SU-DHL-6 (cell line): Measurements from ENCODE around the gene TSC2.

Source experiments
- H2AFZ ChIP-seq: fragments of 200-600 bp; sonication (generic); 2 replicates; pipeline ENCODE4 v1.6.1; 2014; ENCODE audit warnings: low read depth, mild to moderate bottlenecking, moderate library complexity, mixed read lengths, antibody characterized with exemption, low read length; ENCODE audit not compliant: severe bottlenecking
- H3F3A ChIP-seq: fragments of 200-600 bp; shearing (Covaris generic); 2 replicates; pipeline ENCODE4 v1.6.0; 2016; ENCODE audit warnings: antibody characterized with exemption, mild to moderate bottlenecking; ENCODE audit not compliant: insufficient read depth
- H3K27ac ChIP-seq: fragments of 200-600 bp; sonication (generic); 2 replicates; pipeline ENCODE4 v1.5.1; 2016; ENCODE audit warnings: low read depth, mild to moderate bottlenecking, low read length, moderate library complexity, mixed read lengths
- H3K27me3 ChIP-seq: fragments of 200-600 bp; sonication (generic), shearing (Covaris generic); 2 replicates; pipeline ENCODE4 v1.6.0; 2014; ENCODE audit warnings: mild to moderate bottlenecking, low read length
- H3K36me3 ChIP-seq: fragments of 200-600 bp; sonication (generic); 2 replicates; pipeline ENCODE4 v1.6.1; 2014; ENCODE audit warnings: mild to moderate bottlenecking, low read length, mixed read lengths
- H3K4me2 ChIP-seq: fragments of 300-600, 200-600 bp; shearing (Covaris generic), sonication (generic); 2 replicates; pipeline ENCODE4 v1.6.0; 2014; ENCODE audit warnings: low read length, low read depth, mild to moderate bottlenecking; ENCODE audit not compliant: poor library complexity, severe bottlenecking
- H3K4me3 ChIP-seq: fragments of 200-600 bp; sonication (generic); 2 replicates; pipeline ENCODE4 v1.5.1; 2014; ENCODE audit warnings: antibody characterized with exemption, low read length, mild to moderate bottlenecking, mixed read lengths; ENCODE audit not compliant: insufficient read depth, poor library complexity, severe bottlenecking
- H3K79me2 ChIP-seq: fragments of 200-600 bp; sonication (generic); 2 replicates; pipeline ENCODE4 v1.6.1; 2014; ENCODE audit warnings: mild to moderate bottlenecking, low read length, moderate library complexity; ENCODE audit not compliant: insufficient read depth
- H3K9ac ChIP-seq: fragments of 200-600 bp; sonication (generic); 2 replicates; pipeline ENCODE4 v1.7.0; 2014; ENCODE audit warnings: mild to moderate bottlenecking, low read length
- H3K9me2 ChIP-seq: fragments of 200-600 bp; sonication (generic); replicated peaks from 2 replicates; pipeline ENCODE4 v1.6.1; 2014; ENCODE audit warnings: low read length; ENCODE audit not compliant: insufficient read depth
- H3K9me3 ChIP-seq: fragments of 200-600 bp; sonication (generic); 2 replicates; pipeline ENCODE4 v1.6.1; 2014; ENCODE audit warnings: low read length, mixed read lengths; ENCODE audit not compliant: insufficient read depth
- H4K20me1 ChIP-seq: fragments of 200-600 bp; sonication (generic); 2 replicates; pipeline ENCODE4 v1.6.1; 2014; ENCODE audit warnings: low read depth, mild to moderate bottlenecking, antibody characterized with exemption, low read length, moderate library complexity, mixed read lengths
- CTCF ChIP-seq: fragments of 200-600 bp; sonication (generic); IDR thresholded peaks from one replicate; pipeline ENCODE4 v1.5.1; 2017; ENCODE audit warnings: antibody characterized with exemption, mild to moderate bottlenecking, low read length, moderate library complexity; ENCODE audit not compliant: insufficient read depth, poor library complexity, severe bottlenecking
- EZH2phosphoT487 ChIP-seq: fragments of 200-600 bp; sonication (generic), shearing (Covaris generic); conservative IDR thresholded peaks from 2 replicates; pipeline ENCODE4 v1.6.1; 2018; ENCODE audit warnings: mild to moderate bottlenecking, antibody characterized with exemption, low read length, moderate library complexity, mixed read lengths

Gene TSC2

GRCh38 chr16:2079311-2079800, 31.6 kb downstream of the TSC2 start:
- Histone ChIP-seq H3K27me3 (no peaks in the 10 kb centered on the region), H2AFZ (no peak overlapping the region), H3F3A (no peaks in the 10 kb centered on the region), H3K27ac (no peak overlapping the region), H3K36me3 (no peaks in the 10 kb centered on the region), H3K9me3 (no peaks in the 10 kb centered on the region), H4K20me1 (no peaks in the 10 kb centered on the region), H3K4me2 (no peak overlapping the region), H3K9me2 (no peaks in the 10 kb centered on the region), H3K9ac (no peak overlapping the region), H3K79me2 (no peaks in the 10 kb centered on the region), H3K4me3 (no peak overlapping the region)
- TF ChIP-seq CTCF (no peak), EZH2phosphoT487 (no peak)

GRCh38 chr16:2079991-2080390, 32.2 kb downstream of the TSC2 start:
- TF ChIP-seq EZH2phosphoT487 (no peak), CTCF (no peak)
- no peak overlapping the region for H3K27ac ChIP-seq
- H4K20me1 ChIP-seq = no peaks in the 10 kb centered on the region
- H3K9me2 ChIP-seq = no peaks in the 10 kb centered on the region
- H3K79me2 ChIP-seq = no peaks in the 10 kb centered on the region
- no peak overlapping the region for H3K4me2 ChIP-seq
- no peak overlapping the region for H2AFZ ChIP-seq
- no peaks in the 10 kb centered on the region for H3F3A ChIP-seq
- H3K36me3 ChIP-seq = no peaks in the 10 kb centered on the region
- no peak overlapping the region for H3K4me3 ChIP-seq
- no peaks in the 10 kb centered on the region for H3K27me3 ChIP-seq
- no peaks in the 10 kb centered on the region for H3K9me3 ChIP-seq
- no peak overlapping the region for H3K9ac ChIP-seq

DNA sequence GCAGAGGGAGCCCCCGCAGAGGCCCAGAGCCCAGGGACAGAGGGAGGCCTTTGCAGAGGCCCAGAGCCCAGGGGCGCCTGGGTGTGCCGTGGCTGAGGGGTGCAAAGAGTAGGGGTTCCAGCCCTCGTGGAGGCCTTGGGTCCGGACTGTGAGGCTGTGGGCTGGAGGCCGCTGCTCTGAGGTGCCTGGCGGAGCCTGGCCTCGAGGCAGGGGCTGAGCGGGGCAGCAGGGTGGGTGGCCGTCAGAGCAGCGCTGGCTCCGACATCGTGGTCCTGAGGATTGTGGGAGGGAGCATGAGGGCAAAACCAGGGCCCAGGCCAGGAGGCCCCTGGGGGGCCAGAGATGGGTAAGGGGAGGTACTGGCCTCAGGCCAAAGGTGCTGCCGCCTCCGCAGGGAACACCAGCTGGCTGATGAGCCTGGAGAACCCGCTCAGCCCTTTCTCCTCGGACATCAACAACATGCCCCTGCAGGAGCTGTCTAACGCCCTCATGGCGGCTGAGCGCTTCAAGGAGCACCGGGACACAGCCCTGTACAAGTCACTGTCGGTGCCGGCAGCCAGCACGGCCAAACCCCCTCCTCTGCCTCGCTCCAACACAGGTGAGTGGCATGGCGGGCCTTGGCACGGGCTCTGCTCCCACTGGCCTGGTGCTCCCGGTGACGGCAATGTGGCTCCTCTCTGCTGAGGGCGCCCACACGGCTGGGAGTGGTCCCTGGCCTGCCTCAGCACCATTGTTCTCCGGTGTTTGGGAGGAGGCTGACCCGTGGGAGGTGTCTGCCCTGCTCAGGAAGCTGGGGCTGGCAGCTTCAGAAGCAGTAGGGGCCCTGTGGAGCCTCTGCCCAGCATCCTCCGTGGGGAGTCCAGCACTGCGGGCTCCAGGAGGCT, 33.7 kb downstream of the TSC2 start:
- no peak overlapping the region for H2AFZ ChIP-seq
- no peaks in the 10 kb centered on the region for H3F3A ChIP-seq
- no peaks in the 10 kb centered on the region for H3K79me2 ChIP-seq
- H3K9me3 ChIP-seq = no peaks in the 10 kb centered on the region
- no peak overlapping the region for H3K4me2 ChIP-seq
- no peaks in the 10 kb centered on the region for H3K9me2 ChIP-seq
- no peaks in the 10 kb centered on the region for H3K36me3 ChIP-seq
- no peaks in the 10 kb centered on the region for H3K27me3 ChIP-seq
- no peaks in the 10 kb centered on the region for H4K20me1 ChIP-seq
- no peak overlapping the region for H3K4me3 ChIP-seq
- H3K9ac ChIP-seq = no peak overlapping the region
- H3K27ac ChIP-seq = no peak overlapping the region
- TF ChIP-seq EZH2phosphoT487 (no peak), CTCF (no peak)
